ENCODE results near the gene VEGFD. TPM values are rescaled to one million over a fixed set of nuclear protein-coding genes. Genes with fewer than 3 reads are reported as not detected.

VEGFD gene
- total and polyA plus RNA-seq, 2 donors (not counting 3 experiments of a cell fraction or from before 2014, with no cell fraction given): 0.40 to 0.64 TPM

- peak; percentile 58 for DNase-seq (ENCODE audit: low read depth, low spot score)
- Histone ChIP-seq H3K4me1 (ENCODE audit: control insufficient read depth, extremely low read depth, insufficient read depth, low read length) (peaks cover 4% of the 10 kb centered on the region), H3K36me3 (ENCODE audit: control insufficient read depth in 2 of 2, extremely low read depth in 1 of 2, insufficient read depth in 2 of 2, low read length in 2 of 2) (peaks cover 0 to 3% of the 10 kb centered on the region in 2 experiments), H3K27ac (ENCODE audit: insufficient read depth, low read depth, low read length) (peak overlapping the region; percentile 51), H4K20me1 (replicated peaks; ENCODE audit: control insufficient read depth, extremely low read depth, insufficient read depth, low read length) (no peaks in the 10 kb centered on the region), H3K27me3 (ENCODE audit: control insufficient read depth in 2 of 2, insufficient read depth in 2 of 2, low read length in 2 of 2) (peaks cover 5 to 10% of the 10 kb centered on the region in 2 experiments), H3K9ac (replicated peaks; ENCODE audit: extremely low read depth, insufficient read depth, low read length) (peak overlapping the region; percentile 56), H3K4me3 (replicated peaks in 1 of 3; ENCODE audit: insufficient read depth in 1 of 3, low read depth in 1 of 3, low read length in 3 of 3) (peak overlapping the region; percentile 30 to 51 (median 34)), H3K9me1 (replicated peaks; ENCODE audit: control insufficient read depth, extremely low read depth, insufficient read depth, low read length) (no peaks in the 10 kb centered on the region), H2AFZ (ENCODE audit: low read depth, low read length) (peak overlapping the region; percentile 1), H3K9me3 (replicated peaks; ENCODE audit: control insufficient read depth, insufficient read depth, low read length) (no peaks in the 10 kb centered on the region), H3K79me2 (ENCODE audit: control insufficient read depth, insufficient read depth, low read length) (no peaks in the 10 kb centered on the region), H3K4me2 (ENCODE audit: insufficient read depth, low read length) (peak overlapping the region; percentile 63)
- dilution Hi-C loops (cut with MboI; ENCODE audit: extremely low pct_ligation_motif_present, low sequenced_read_pairs) (no loop called here), intact Hi-C loops (cut with micrococcal nuclease) (no loop called here)
- CTCF ChIA-PET: interaction anchor here (1.2 kb wide), 1 partner anchor 36 kb away, joined by 4 read pairs; no protein-coding TSS in a partner anchor
- FAIRE-seq: no peak
- POLR2A ChIA-PET: no interaction called here
- BruUV-seq (replicated peaks): no TSS peak
- TF ChIP-seq, protein P1, sequence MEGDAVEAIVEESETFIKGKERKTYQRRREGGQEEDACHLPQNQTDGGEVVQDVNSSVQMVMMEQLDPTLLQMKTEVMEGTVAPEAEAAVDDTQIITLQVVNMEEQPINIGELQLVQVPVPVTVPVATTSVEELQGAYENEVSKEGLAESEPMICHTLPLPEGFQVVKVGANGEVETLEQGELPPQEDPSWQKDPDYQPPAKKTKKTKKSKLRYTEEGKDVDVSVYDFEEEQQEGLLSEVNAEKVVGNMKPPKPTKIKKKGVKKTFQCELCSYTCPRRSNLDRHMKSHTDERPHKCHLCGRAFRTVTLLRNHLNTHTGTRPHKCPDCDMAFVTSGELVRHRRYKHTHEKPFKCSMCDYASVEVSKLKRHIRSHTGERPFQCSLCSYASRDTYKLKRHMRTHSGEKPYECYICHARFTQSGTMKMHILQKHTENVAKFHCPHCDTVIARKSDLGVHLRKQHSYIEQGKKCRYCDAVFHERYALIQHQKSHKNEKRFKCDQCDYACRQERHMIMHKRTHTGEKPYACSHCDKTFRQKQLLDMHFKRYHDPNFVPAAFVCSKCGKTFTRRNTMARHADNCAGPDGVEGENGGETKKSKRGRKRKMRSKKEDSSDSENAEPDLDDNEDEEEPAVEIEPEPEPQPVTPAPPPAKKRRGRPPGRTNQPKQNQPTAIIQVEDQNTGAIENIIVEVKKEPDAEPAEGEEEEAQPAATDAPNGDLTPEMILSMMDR (IDR thresholded peaks at IDR 0.05; ENCODE audit: extremely low read depth in 1 of 2, insufficient read depth in 1 of 2, low read depth in 1 of 2, low read length in 2 of 2): no peak
- TF ChIP-seq JUN (IDR thresholded peaks at IDR 0.05; ENCODE audit: borderline replicate concordance, insufficient read depth, insufficient read length, low read depth) (no peak), FOS (IDR thresholded peaks at IDR 0.05; ENCODE audit: borderline replicate concordance, insufficient read depth, low read length) (no peak), POLR2A (IDR thresholded peaks at IDR 0.05; ENCODE audit: low read depth, low read length) (no peak)
These were observed 48.2 kb downstream of the VEGFD start for GRCh38 chrX:15336023-15336413.
